ENCODE measurements around the gene CCDC50.

Gene CCDC50, protein sequence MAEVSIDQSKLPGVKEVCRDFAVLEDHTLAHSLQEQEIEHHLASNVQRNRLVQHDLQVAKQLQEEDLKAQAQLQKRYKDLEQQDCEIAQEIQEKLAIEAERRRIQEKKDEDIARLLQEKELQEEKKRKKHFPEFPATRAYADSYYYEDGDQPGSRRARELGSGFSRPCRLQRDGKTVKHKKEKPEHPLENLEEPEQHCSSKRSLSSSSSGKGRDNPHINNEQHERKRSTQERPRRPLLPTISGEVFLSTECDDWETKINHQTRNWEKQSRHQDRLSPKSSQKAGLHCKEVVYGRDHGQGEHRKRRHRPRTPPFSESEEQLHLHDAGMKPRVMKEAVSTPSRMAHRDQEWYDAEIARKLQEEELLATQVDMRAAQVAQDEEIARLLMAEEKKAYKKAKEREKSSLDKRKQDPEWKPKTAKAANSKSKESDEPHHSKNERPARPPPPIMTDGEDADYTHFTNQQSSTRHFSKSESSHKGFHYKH

DNA sequence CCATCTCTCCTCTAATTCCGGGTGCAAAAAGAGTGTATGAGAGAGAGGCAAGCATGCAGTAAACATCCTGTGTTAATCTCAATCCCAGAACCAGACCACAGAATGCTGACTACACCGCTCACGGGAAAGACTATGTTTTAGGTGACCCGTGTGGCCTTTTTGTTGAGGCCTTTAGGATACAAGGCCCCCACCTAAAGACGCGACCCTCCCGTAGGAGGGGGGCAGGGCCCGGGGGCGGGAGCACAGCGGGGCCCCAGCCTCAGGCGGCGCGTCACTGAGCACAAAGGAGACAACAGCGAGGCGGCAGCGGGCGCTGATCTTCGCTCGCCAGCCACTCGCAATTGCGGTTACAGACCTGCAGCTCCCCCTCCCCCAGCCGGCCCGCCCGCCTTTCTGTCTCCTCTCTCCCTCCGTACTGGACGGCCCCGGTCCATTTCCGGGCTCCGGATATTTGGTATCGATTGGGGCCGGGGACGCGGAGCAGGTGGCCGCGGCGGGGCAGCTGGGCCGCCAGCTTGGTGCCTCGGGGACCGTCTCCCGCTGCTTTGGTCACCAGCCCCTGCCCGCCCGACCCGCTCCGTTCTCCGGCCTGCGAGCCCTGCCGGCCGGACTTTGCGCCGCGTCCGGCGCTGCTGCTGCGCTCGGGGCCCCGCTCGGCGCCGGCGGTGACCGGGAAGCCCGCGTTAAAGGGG lies at the start of gene CCDC50:
Gene CCDC50 (plus strand): TSS at position 433 of the 692 bp plus-strand sequence. CDS start 281 bp downstream, outside the sequence.
- DNase-seq: peak; percentile 10 to 83 (median 64)

DNA sequence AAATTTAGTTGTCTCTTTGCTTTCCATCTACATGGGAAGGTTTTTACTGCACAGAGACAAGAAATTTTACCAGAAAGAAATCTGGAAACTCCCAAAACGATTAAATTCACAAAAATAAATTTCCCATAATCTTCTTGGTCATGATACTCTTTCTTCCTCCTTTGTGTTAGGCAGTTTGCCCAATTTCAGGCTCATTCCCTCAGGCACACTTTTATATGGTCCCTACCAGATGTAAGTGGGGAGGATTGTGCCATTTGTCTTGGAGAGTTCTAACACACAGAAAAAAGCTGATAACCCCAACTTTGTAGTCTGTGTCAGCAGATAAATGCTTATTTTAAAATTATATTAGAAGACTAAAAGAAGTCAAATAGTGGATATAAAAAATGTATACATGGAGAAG lies 49.1 kb upstream of the CCDC50 start:
- DNase-seq: no peak

DNA sequence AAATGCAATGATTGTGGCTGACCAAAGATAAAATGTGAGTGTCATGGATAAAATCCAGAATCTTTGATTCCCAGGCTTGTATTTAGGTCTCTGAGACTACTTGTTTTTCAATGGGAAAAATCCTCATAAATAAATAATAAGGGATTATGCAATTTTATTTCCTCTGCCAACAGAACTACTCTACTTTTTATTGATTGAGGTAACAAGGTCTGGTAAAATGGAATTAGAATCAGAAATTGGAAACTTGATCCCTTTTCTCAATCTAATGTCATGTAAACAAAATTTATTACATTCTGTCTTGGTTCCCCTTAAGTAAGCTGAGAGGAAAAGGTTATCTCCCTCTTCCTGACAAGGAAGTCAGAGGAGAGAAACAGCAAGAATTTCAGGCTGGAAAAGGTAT lies 48.3 kb upstream of the CCDC50 start:
- no peak for DNase-seq

DNA sequence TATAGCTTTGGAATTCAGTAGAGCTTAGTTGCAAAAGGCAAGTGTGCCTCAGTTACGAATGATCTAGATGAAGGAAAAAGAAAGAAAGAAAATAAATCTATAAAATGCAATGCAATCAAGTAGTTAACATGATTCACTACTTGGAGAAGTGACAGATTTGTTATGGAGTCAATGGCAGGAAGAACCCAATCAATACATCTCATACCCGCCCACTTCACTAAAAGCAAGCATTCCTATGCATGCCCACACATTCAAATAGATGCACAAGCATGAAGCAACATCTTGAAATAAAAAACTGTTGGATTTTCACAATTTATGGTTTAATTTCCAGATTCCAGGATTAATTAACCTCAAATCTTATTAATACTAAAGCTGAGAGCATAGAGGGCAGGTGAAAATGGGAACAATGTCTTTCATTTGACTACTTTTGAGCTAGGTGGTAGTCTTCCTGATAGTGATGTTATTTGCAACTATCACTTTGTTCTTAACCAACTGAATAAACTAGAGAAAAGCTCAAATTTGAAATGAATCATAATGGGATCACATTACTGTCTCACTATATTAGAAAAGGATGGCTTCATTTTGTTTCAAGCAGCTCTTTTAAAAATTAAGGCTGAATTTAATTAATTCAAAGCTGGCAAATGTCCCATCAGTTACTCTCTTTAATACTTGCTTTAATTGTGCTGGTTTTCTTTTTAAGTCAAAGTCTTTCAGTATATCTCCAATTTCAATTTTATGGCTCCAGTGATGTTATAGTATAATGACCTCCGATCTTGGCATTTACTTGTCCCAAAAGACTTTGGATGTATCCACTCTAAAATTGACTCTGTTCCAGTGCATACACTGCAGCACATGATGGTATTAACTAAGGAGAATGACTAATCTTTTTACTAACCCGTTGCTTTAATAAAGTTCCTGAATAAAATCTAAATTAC lies 46.7 kb upstream of the CCDC50 start:
- no peak for DNase-seq

DNA sequence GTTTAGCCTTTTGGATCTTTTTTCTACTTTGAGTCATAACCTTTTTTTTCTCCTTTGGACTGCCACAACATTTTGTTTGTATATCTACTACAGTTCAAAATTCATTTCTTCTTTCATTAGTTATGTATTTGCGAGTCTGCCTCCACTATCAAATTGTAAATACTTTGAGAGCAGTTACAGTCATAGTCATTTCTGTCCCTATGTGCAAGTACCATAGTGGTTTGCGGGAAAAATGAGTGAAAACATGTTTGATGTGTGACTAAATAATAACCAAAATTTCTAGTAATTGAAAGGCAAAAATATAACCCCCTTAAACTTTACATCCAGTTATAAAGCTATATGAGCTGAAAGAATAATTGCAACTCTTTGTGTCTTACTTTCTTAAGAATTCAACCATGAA lies 45.8 kb upstream of the CCDC50 start:
- no peak for DNase-seq

DNA sequence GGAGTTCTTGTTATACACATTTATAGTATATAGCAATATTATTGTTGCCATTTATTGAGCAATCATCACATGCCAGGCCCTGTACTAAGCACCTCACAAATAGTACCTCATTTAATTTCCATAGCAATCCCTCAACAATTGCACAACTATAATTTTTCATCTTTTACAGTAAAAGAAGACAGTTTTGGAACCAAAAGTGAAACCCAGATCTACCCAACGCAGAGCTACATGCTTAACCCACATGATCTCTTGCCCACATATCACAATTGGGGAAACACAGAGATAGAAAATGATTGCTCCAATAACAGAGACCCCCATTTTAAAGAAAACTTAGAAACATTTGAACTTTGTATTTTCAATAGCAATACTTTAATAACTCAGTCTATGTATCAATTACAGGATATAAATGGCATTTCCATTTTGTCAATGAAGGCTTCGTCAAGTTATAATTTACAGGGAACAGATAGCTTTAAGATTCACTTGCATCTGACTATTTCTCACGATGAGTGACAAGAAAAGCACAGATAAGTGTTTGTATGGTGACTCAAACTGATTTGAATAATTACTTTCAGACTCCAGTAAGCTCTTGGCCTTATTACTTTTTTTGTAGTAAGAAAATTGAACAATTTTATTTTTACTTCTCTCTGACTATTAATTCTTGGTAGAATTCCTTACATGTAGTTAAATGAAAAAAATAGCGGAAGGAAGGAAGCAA lies 38.7 kb upstream of the CCDC50 start:
- no peak for DNase-seq

DNA sequence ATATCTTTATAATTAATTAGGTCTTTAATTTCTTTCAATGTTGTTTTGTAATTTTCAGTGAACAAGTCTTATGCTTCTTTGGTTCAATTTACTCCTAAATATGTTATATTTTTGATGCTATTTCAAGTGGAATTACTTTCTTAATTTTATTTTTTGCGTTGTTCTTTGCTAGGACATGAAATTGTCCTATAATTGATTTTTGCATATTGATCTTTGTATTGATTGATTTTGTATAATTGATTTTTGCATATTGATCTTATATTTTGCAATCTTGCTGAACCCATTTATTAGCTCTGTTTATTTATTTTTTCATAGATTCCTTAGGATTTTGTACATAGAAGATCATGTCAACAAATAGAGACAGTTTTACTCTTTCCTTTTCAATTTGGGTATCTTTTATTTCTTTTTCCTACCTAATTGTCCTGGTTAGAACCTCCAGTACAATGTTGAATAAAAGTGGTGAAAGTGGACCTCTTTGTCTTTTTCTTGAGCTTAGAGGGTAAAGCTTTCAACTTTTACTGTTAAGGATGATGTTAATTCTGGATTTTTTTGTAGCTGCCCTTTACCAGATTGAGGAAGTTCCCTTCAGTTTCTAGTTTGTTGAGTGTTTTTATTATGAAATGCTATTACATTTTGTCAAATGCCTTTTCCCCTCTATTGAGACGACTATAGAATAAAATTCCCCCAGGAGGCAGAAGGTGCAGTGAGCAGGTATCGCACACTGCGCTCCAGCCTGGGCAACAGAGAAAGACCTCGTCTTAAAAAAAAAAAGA lies 36.8 kb upstream of the CCDC50 start:
- DNase-seq: no peak

DNA sequence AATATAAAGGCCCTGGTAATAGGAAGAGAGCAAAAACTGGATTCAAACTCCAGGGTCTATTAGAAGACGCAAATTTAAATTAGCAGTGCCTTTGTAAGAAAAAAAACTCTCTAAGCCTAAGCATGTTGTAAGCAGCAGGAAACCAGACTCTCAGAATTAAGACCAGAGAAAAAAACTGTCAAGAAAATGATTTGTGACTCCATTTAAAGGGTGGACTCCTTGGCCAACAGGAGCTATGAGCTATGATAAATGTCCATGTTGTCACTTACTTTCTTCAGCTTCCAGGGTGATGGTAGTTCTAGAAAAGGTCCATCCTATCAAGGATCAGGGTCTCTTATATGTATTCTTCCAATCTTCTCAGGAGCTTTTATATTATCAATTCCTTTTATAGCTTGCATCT lies 34.9 kb upstream of the CCDC50 start:
- DNase-seq: no peak

DNA sequence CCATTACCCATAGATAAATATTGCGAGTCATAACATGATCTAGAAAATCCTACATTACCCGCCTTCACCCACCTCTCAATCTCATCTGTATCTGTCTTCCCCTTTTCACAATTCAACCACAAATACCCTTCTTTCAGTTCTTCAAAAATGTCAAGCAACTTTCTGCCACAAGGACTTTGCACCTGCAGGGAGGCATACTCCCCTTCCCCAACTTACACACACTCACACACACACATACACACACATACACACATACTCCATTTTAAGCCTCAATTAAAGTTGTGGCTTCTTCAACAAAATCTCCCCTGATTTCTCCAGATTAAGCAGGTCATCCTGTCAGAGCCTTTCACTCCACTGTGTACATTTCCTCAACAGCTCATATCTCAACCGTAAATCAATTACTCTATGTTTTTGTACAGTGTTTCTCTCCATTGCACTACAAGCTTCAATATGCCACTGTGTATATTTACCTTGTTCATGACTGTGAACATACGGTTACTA lies 33.1 kb upstream of the CCDC50 start:
- DNase-seq: no peak

DNA sequence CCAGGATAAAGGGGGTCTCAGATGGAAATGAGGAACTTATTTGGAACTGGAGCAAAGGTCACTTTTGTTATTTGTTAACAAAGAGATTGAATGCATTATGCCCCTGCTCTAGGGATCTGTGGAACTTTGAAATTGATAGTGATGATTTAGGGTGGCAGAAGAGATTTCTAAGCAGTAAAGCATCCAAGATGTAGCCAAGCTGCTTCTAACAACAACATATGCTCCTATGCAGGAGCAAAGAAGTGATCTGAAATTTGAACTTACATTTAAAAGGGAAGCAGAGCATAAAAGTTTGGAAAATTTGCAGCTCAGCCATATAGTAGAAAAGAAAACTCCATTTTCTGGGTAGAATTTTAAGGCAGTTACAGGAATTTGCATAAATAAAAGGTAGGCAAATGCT lies 30.3 kb upstream of the CCDC50 start:
- no peak for DNase-seq

DNA sequence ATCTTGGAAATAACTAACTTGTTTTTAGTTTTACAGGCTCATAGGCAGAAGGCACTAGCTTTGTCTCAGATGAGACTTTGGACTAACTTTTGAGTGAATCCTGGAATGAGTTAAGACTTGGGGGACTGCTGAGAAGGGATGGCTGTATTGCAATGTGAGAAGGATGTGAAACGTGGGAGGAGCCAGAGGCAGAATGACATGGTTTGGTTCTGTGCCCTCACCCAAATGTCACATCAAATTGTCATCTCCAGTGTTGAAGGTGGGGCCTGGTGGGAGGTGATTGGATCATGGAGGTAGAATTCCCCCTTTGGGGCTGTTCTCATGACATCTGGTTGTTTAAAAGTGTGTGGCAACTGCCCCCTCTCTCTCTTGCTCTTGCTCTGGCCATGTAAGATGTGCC lies 28.8 kb upstream of the CCDC50 start:
- DNase-seq: no peak

DNA sequence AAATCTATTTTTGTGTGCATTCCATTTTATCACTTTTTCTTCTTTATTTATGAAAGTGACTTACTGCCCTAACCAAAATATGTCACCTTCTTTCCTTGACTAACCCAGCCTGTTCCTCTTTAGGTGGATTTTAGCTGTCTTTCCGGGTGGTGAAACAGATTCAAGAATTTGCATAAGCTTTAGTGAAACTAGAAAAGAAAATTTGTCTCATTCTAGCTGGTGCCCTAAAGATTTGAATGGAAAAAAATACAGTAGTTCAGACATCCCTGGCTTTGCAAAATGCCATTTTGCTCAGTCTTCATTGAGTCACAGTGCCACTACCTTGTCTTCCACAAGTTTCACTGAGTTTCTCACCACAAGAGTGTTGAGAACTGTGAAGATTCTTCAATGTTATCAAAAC lies 28.2 kb upstream of the CCDC50 start:
- no peak for DNase-seq

DNA sequence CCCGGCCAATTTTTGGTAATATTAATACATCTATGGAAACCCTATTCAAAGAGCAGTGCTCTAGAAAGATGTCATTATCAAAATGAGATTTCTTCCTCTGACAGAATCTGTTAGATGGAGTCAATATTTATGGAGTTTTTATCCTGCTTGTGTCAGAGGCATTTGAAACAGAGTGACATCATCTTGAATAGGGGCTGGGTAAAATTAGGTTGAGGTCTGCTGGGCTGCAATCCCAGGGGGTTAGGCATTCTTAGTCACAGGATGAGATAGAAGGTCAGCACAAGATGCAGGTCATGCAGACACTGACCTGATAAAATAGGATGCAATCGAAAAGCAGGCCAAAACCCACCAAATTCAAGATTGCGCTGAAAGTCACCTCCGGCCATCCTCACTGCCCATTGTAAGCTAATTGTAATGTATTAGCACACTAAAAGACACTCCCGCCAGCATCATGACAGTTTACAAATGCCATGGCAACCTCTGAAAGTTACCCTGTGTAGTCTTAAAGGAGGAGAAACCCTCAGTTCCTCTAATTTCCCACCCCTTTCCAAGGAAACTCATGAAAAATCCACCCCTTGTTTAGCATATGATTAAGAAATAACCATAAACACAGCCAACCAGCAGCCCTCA lies 27.3 kb upstream of the CCDC50 start:
- no peak for DNase-seq

DNA sequence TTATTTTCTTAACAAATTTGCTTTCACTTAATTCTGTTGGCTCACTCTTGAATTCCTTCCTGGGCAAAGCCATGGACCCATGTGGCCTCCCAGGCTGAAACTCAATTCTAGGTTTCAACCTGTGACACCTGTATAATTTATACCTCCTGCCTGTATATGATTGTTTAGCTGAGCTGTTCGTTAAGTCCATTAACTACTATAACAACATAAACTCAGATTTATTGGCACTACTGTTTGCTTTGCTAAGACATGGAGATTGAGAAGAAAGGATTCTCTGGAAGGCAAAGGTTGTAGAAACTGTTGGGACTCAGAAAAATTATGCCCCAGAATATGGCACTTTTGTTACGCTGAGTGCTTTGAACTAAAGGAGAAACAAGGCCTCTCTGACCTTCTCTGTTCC lies 26.7 kb upstream of the CCDC50 start:
- no peak for DNase-seq

DNA sequence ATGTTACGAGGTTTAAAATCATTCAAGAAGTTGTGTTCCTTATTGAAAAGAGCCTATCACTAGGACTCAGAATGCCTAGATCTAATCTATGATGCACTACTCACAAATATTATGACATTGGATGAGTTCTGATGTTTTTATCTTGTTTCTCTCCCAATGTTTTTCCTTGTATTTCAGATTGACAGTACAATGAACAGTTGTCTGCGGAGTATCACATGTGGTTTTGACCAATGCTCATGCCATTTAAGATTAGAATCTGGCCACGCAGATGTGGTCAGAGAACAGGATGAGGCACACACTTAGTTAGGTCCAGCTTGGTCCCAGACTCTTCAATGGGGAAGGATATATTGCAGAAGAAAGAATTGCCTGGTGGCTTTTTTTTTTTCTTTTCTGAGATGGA lies 25.6 kb upstream of the CCDC50 start:
- DNase-seq: peak in 2 of 56 donors; percentile 4 to 23

DNA sequence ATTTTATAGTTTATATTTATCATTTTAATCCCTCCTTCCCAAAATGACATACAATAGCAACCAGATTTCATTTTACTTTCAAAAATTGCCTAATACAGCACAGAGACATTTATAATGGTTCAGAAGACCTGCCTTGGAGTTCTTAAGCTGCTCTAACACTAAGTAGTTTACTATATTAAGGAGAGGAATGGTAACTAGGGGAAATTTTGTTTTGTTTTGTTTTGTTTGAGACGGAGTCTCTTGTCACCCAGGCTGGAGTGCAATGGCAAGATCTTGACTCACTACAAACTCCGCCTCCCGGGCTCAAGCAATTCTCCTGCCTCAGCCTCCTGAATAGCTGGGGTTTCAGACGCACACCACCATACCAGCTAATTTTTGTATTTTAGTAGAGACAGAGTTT lies 22.8 kb upstream of the CCDC50 start:
- no peak for DNase-seq

DNA sequence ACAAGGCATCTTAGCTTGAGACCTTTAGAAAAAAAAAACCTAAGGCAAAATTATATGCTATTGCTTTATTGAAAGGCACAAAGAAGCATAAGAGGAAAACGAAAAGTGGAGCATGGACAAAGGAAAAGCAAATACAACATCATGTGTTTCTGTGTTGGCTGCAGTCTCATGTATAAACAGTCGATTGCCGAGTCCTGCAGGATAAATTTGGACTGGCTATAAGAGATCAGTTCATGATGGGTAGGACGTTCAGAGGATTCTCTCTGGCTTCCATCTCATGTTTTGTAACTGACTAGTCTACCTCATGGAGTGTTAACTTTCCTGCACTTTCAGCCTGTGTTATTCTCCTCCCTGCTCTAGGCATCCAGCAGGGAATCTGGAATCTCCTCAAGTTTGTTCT lies 21.9 kb upstream of the CCDC50 start:
- DNase-seq: no peak

DNA sequence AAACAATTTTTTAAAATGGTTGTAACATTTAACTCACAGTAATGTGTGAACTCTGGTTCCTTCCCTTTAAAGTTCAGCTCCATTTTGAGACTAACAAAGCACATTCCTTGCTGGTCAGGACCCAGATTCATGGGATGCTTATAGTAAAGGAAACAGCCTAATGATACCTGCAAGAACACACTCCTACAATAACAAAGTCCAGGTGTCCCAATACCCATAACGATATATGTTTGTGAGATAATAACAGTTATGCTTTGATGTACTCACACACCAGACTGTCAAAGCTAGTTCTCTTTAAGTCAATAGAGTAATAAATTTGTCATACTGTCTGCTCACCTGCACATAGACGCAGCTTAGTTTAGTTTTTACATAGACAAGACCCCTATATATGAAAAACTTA lies 15.9 kb upstream of the CCDC50 start:
- no peak for DNase-seq

DNA sequence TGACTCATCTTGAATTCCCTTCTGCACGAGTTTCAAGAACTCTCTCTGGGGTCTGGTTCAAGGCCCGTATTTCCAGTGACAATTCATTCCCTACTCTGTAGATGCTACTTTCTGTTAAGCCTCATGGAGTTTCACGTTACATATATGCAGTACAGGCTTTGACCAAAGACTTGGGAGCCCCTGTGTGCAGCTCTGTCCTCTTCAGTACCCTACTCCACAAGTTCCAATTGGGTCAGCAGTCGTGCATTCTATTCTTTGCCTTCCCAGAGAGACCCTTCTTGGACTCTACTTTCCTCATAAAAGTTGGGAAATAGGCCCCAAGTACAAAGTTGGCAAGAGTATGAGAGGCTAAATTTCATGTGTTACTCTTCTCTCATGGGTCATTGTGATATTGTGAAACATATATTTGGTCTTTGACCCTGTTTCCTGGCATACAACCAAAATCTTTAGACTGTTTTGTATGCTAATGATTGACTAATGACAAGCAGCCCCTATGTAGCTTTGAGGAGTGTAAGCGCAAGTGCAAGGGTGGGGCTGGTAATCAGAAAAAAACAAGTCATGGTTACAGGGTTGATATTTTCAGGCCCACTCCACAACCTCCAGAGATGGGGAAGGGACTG lies 15.0 kb upstream of the CCDC50 start:
- no peak for DNase-seq

All from amygdala (tissue), 56 donors.